H1 (cell line): ENCODE measurements around the gene GRM1.

Experiments
- CHD1 ChIP-seq: IDR thresholded peaks from 2 replicates; pipeline ENCODE4 v1.6.1; 2012; ENCODE audit warnings: low read depth, low read length, improper control_type of control experiment
- CTCF ChIP-seq, 3 experiments: IDR thresholded peaks; 1 replicate in 2 of 3; 2 replicates in 1 of 3; pipeline versions ENCODE4 v1.5.1 to v1.6.1; 2011; ENCODE audit warnings: low read length in 3 of 3, mild to moderate bottlenecking in 3 of 3, inconsistent platforms in 2 of 3, low read depth in 1 of 3, moderate library complexity in 1 of 3; ENCODE audit not compliant: insufficient read depth in 1 of 3; ENCODE audit errors: control extremely low read depth in 1 of 3
- EP300 ChIP-seq, 2 experiments: IDR thresholded peaks; 1 replicate in 1 of 2; 2 replicates in 1 of 2; pipeline ENCODE4 v1.6.1; 2011 to 2012; ENCODE audit warnings: low read depth in 2 of 2, low read length in 2 of 2, mild to moderate bottlenecking in 2 of 2, borderline replicate concordance in 1 of 2, inconsistent platforms in 1 of 2, moderate library complexity in 1 of 2
- EZH2 ChIP-seq: fragments of 200-600 bp; sonication (generic); IDR thresholded peaks from 2 replicates; pipeline ENCODE4 v1.7.1; 2012; ENCODE audit warnings: low read depth, mild to moderate bottlenecking, moderate library complexity, low read length, inconsistent platforms; ENCODE audit not compliant: severe bottlenecking
- GABPA ChIP-seq: IDR thresholded peaks from 2 replicates; pipeline ENCODE4 v1.6.1; 2011; ENCODE audit warnings: mild to moderate bottlenecking, low read length, moderate library complexity, borderline replicate concordance; ENCODE audit not compliant: insufficient read depth
- HDAC2 ChIP-seq, 2 experiments: fragments of 300-600 bp in 1 of 2; sonication (generic) in 1 of 2; IDR thresholded peaks; 2 replicates each; pipeline ENCODE4 v1.6.1; 2011 to 2012; ENCODE audit warnings: low read depth in 2 of 2, low read length in 2 of 2, mild to moderate bottlenecking in 2 of 2, moderate library complexity in 2 of 2, borderline replicate concordance in 1 of 2, inconsistent platforms in 1 of 2
- MAX ChIP-seq: IDR thresholded peaks from 2 replicates; pipeline ENCODE4 v1.6.1; 2012; ENCODE audit warnings: inconsistent platforms
- POLR2A ChIP-seq, 2 experiments: IDR thresholded peaks; 1 replicate in 1 of 2; 2 replicates in 1 of 2; pipeline ENCODE4 v1.6.1; 2011; ENCODE audit warnings: low read depth in 2 of 2, low read length in 2 of 2, mild to moderate bottlenecking in 2 of 2; ENCODE audit errors: control extremely low read depth in 1 of 2
- POLR2AphosphoS5 ChIP-seq: IDR thresholded peaks from 2 replicates; pipeline ENCODE4 v1.6.1; 2011; ENCODE audit warnings: low read depth, low read length
- RAD21 ChIP-seq, 2 experiments: IDR thresholded peaks in 1 of 2; conservative IDR thresholded peaks in 1 of 2; 2 replicates each; pipeline ENCODE4 v1.6.1; 2011; ENCODE audit warnings: low read depth in 2 of 2, low read length in 2 of 2, improper control_type of control experiment in 1 of 2, inconsistent platforms in 1 of 2, mild to moderate bottlenecking in 1 of 2, moderate library complexity in 1 of 2
- RFX5 ChIP-seq: IDR thresholded peaks from 2 replicates; pipeline ENCODE4 v1.6.1; 2011; ENCODE audit warnings: low read depth, low read length, improper control_type of control experiment, borderline replicate concordance
- SIX5 ChIP-seq: IDR thresholded peaks from 2 replicates; pipeline ENCODE4 v1.6.1; 2011; ENCODE audit warnings: mild to moderate bottlenecking, low read depth, low read length
- TCF12 ChIP-seq: IDR thresholded peaks from 2 replicates; pipeline ENCODE4 v1.6.1; 2011; ENCODE audit warnings: low read depth, mild to moderate bottlenecking, low read length

- TF ChIP-seq RAD21 (IDR thresholded peaks at IDR 0.05 in 1 of 2, conservative IDR thresholded peaks at IDR 0.05 in 1 of 2; ENCODE audit: low read depth in 2 of 2, low read length in 2 of 2) (no peak), HDAC2 (IDR thresholded peaks at IDR 0.05; ENCODE audit: borderline replicate concordance in 1 of 2, low read depth in 2 of 2, low read length in 2 of 2) (no peak), SIX5 (no peak), POLR2A (IDR thresholded peaks at IDR 0.05; ENCODE audit: control extremely low read depth in 1 of 2, low read depth in 2 of 2, low read length in 2 of 2) (no peak), MAX (no peak), EZH2 (no peak), CTCF (IDR thresholded peaks at IDR 0.05; ENCODE audit: control extremely low read depth in 1 of 3, insufficient read depth in 1 of 3, low read depth in 1 of 3, low read length in 3 of 3) (no peak), GABPA (no peak), CHD1 (no peak), TCF12 (no peak), POLR2AphosphoS5 (no peak), RFX5 (no peak), EP300 (IDR thresholded peaks at IDR 0.05; ENCODE audit: borderline replicate concordance in 1 of 2, low read depth in 2 of 2, low read length in 2 of 2) (no peak)
Observed at GRCh38 chr6:146224988-146225387, 196.1 kb downstream of the GRM1 start.
